ENCODE results near the gene LCE6A. TPM values are rescaled to one million over a fixed set of nuclear protein-coding genes. Genes with fewer than 3 reads are reported as not detected.

Gene LCE6A, protein sequence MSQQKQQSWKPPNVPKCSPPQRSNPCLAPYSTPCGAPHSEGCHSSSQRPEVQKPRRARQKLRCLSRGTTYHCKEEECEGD
- total RNA-seq (not detected), polyA plus RNA-seq (not detected)
- long read RNA-seq, donor 1, result 0 reads
- long read RNA-seq, donor 2, result 0 reads
- long read RNA-seq, donor 3, result 0 reads

- Histone ChIP-seq H3K27me3 (no peaks in the 10 kb centered on the region), H3K4me1 (no peaks in the 10 kb centered on the region), H3K27ac (no peak within 1 kb of the TSS), H3K9me3 (no peaks in the 10 kb centered on the region), H3K36me3 (no peaks in the 10 kb centered on the region), H3K4me3 (no peak within 1 kb of the TSS)
- ATAC-seq (no peak), DNase-seq (no peak)
- 75 to 87% methylated on average over 3 of the region's 3 CpGs for WGBS, 2 donors
- TF ChIP-seq CTCF (IDR thresholded peaks at IDR 0.05), result no peak
- intact Hi-C loops (cut with DNase I), result no loop called here
These were observed at the start of gene LCE6A for GRCh38 chr1:152842556-152842955. Gene LCE6A (plus strand): TSS chr1:152842856. CDS start chr1:152843521, 665 bp downstream.

DNA sequence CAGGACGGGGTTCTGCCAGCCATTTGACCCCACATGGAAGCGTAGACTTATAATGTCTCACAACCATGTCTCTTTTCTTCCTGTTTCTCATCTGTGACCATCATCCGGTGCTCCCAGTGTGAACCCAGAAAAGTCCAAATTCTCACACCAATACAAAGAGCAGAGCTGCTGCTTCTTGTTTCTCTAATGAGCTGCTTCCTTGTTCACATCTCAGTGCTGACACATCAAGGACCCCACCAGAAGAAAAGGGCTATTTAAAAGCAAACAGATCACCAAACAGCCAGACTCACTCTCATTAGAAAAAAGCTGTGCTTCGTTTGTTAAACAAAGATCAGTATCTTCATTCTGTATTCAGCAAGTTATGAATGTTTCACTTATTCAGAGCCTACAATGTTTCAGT is 47.0 kb upstream of the LCE6A start:
- intact Hi-C loops (cut with DNase I), result no loop called here
- TF ChIP-seq CTCF (IDR thresholded peaks at IDR 0.05), result no peak
- no peak overlapping the region for H3K27ac ChIP-seq
- DNase-seq, result no peak
- no peak overlapping the region for H3K4me3 ChIP-seq
- H3K27me3 ChIP-seq, result peaks cover 0 to 4% (median 0%) of the 10 kb centered on the region in 7 donors
- no peaks in the 10 kb centered on the region for H3K4me1 ChIP-seq
- no peak for ATAC-seq
- no peaks in the 10 kb centered on the region for H3K9me3 ChIP-seq
- H3K36me3 ChIP-seq, result no peaks in the 10 kb centered on the region
- 60 to 62% methylated on average over 4 of the region's 4 CpGs for WGBS, 2 donors

- no peaks in the 10 kb centered on the region for H3K9me3 ChIP-seq
- H3K36me3 ChIP-seq, result no peaks in the 10 kb centered on the region
- no peak within 1 kb of the TSS for H3K4me3 ChIP-seq
- TF ChIP-seq CTCF (IDR thresholded peaks at IDR 0.05), result no peak
- intact Hi-C loops (cut with DNase I), result no loop called here
- H3K4me1 ChIP-seq, result no peaks in the 10 kb centered on the region
- no peak for ATAC-seq
- 35 to 37% methylated on average over 3 of the region's 3 CpGs for whole genome bisulfite sequencing, 2 donors
- H3K27me3 ChIP-seq, result peaks cover 0 to 4% (median 0%) of the 10 kb centered on the region in 7 donors
- no peak within 1 kb of the TSS for H3K27ac ChIP-seq
- no peak for DNase-seq
These were observed 46.2 kb upstream of the LCE6A start, which contains the start of gene LCE1D for GRCh38 chr1:152796421-152796820. Gene LCE1D (plus strand): TSS chr1:152796721. CDS start chr1:152797795, 1,074 bp downstream.

- peaks cover 0 to 4% (median 0%) of the 10 kb centered on the region in 7 donors for H3K27me3 ChIP-seq
- no peaks in the 10 kb centered on the region for H3K36me3 ChIP-seq
- H3K9me3 ChIP-seq, result no peaks in the 10 kb centered on the region
- no peak for ATAC-seq
- H3K4me3 ChIP-seq, result no peak overlapping the region
- H3K4me1 ChIP-seq, result no peaks in the 10 kb centered on the region
- 29 to 44% methylated on average over 1 of the region's 1 CpG for WGBS, 2 donors
- DNase-seq, result no peak
- intact Hi-C loops (cut with DNase I), result no loop called here
- no peak overlapping the region for H3K27ac ChIP-seq
- no peak for TF ChIP-seq CTCF (IDR thresholded peaks at IDR 0.05)
These were observed 41.3 kb upstream of the LCE6A start for GRCh38 chr1:152801333-152801732.
